ENCODE data around the gene BICC1. TPM values are rescaled to one million over a fixed set of nuclear protein-coding genes. Genes with fewer than 3 reads are reported as not detected.

BICC1 gene
- total RNA-seq, 1 experiment from 2014 or later: 0.67 TPM

- peaks cover 4% of the 10 kb centered on the region; the same call in 1 of the 2 replicates for H3K4me1 ChIP-seq (ENCODE audit: control insufficient read depth, insufficient read depth, low read length)
- H3K27ac ChIP-seq (ENCODE audit: low read length): no peak overlapping the region
- DNase-seq (ENCODE audit: low read depth, low spot score) (no peak), ATAC-seq (no peak)
- intact Hi-C loops (cut with micrococcal nuclease; ENCODE audit: unreplicated experiment) (loop anchor here (10.0 kb wide), 1 partner anchor 212 kb away; no protein-coding TSS in a partner anchor), in situ Hi-C loops (cut with HindIII; ENCODE audit: low pct_unique_long_range_greater_than_20kb, low sequenced_read_pairs) (no loop called here)
- no TSS peak for BruUV-seq (replicated peaks)
- ChIA-PET CTCF (no interaction called here), POLR2A (no interaction called here)
- H3K4me3 ChIP-seq (ENCODE audit: low read depth in 2 of 2, low read length in 2 of 2): no peak overlapping the region
- TF ChIP-seq REST (IDR thresholded peaks at IDR 0.05; ENCODE audit: insufficient read depth in 1 of 2, low read depth in 2 of 2, low read length in 1 of 2) (no peak), POLR2AphosphoS5 (IDR thresholded peaks at IDR 0.05; ENCODE audit: low read depth, low read length) (no peak)
- H3K27me3 ChIP-seq (ENCODE audit: control insufficient read depth, insufficient read depth, low read length): peaks cover 22% of the 10 kb centered on the region
- H3K9me3 ChIP-seq (ENCODE audit: control insufficient read depth, insufficient read depth, low read depth, low read length): no peaks in the 10 kb centered on the region
- no peaks in the 10 kb centered on the region for H3K36me3 ChIP-seq (ENCODE audit: control insufficient read depth, insufficient read depth, low read length)
Measured at GRCh38 chr10:58516671-58517070, 4.0 kb downstream of the BICC1 start.

GRCh38 chr10:58517081-58517480 lies 4.4 kb downstream of the BICC1 start:
- Histone ChIP-seq H3K9me3 (ENCODE audit: control insufficient read depth, insufficient read depth, low read depth, low read length) (no peaks in the 10 kb centered on the region), H3K27ac (ENCODE audit: low read length) (no peak overlapping the region), H3K4me1 (ENCODE audit: control insufficient read depth, insufficient read depth, low read length) (peaks cover 3% of the 10 kb centered on the region; the same call in 1 of the 2 replicates), H3K4me3 (ENCODE audit: low read depth in 2 of 2, low read length in 2 of 2) (no peak overlapping the region), H3K27me3 (ENCODE audit: control insufficient read depth, insufficient read depth, low read length) (peaks cover 19% of the 10 kb centered on the region), H3K36me3 (ENCODE audit: control insufficient read depth, insufficient read depth, low read length) (no peaks in the 10 kb centered on the region)
- TF ChIP-seq TCF7L2 (IDR thresholded peaks at IDR 0.05; ENCODE audit: low read depth, low read length): no peak
- TF ChIP-seq CTCF (IDR thresholded peaks at IDR 0.05): no peak
- no peak for TF ChIP-seq SIN3A (IDR thresholded peaks at IDR 0.05; ENCODE audit: borderline replicate concordance, insufficient read depth, low read depth, low read length)
- TF ChIP-seq POLR2AphosphoS5 (IDR thresholded peaks at IDR 0.05; ENCODE audit: low read depth, low read length): no peak
- no peak for TF ChIP-seq REST (IDR thresholded peaks at IDR 0.05; ENCODE audit: insufficient read depth in 1 of 2, low read depth in 2 of 2, low read length in 1 of 2)
- DNase-seq (ENCODE audit: low read depth, low spot score): no peak
- intact Hi-C loops (cut with micrococcal nuclease; ENCODE audit: unreplicated experiment) (loop anchor here (10.0 kb wide), 1 partner anchor 212 kb away; no protein-coding TSS in a partner anchor), in situ Hi-C loops (cut with HindIII; ENCODE audit: low pct_unique_long_range_greater_than_20kb, low sequenced_read_pairs) (no loop called here)
- ATAC-seq: no peak
- BruUV-seq (replicated peaks): no TSS peak
- ChIA-PET CTCF (no interaction called here), POLR2A (no interaction called here)
